DND-41 (cell line): ENCODE measurements around the gene LSS.
"Not testable (repeated sequence)": the region's sequence is repeated elsewhere in the genome, so short reads cannot be mapped to it uniquely, and the experiment has no call there.

Source experiments
- ATAC-seq: fragments of 200-7000 bp; cut with Tn5 transposase; 3 replicates; pipeline ENCODE4 v1.9.1; 2021; ENCODE audit warnings: low read depth; ENCODE audit not compliant: insufficient read depth
- DNase-seq: peaks from one replicate; pipeline ENCODE4 v3.0.0-alpha.2; 2020
- H2AFZ ChIP-seq: 2 replicates; pipeline ENCODE4 v1.6.0; 2012; ENCODE audit warnings: low read depth, low read length
- H3K27ac ChIP-seq: 2 replicates; pipeline ENCODE4 v1.5.1; 2012; ENCODE audit warnings: low read length, inconsistent platforms
- H3K27me3 ChIP-seq: fragments of 200-600 bp; sonication (generic); 2 replicates; pipeline ENCODE4 v1.6.0; 2012; ENCODE audit warnings: low read length, mild to moderate bottlenecking, inconsistent platforms; ENCODE audit not compliant: insufficient read depth, poor library complexity
- H3K36me3 ChIP-seq: 2 replicates; pipeline ENCODE4 v1.5.1; 2012; ENCODE audit warnings: low read length, inconsistent platforms; ENCODE audit not compliant: insufficient read depth
- H3K4me1 ChIP-seq: 2 replicates; pipeline ENCODE4 v1.5.1; 2012; ENCODE audit warnings: mild to moderate bottlenecking, low read length; ENCODE audit not compliant: insufficient read depth
- H3K4me2 ChIP-seq: 2 replicates; pipeline ENCODE4 v1.6.0; 2012; ENCODE audit warnings: mild to moderate bottlenecking, moderate library complexity, low read length, inconsistent platforms; ENCODE audit not compliant: insufficient read depth
- H3K4me3 ChIP-seq, 2 experiments: fragments of 200-600 bp in 1 of 2; shearing (Covaris generic) in 1 of 2; 2 replicates each; pipeline ENCODE4 v1.5.1; 2012 to 2016; ENCODE audit warnings: inconsistent platforms in 2 of 2, low read length in 2 of 2, mild to moderate bottlenecking in 2 of 2, low read depth in 1 of 2, moderate library complexity in 1 of 2
- H3K79me2 ChIP-seq: 2 replicates; pipeline ENCODE4 v1.6.0; 2012; ENCODE audit warnings: low read length, inconsistent platforms; ENCODE audit not compliant: insufficient read depth
- H3K9ac ChIP-seq: 2 replicates; pipeline ENCODE4 v1.6.0; 2012; ENCODE audit warnings: low read depth, mild to moderate bottlenecking, inconsistent platforms, low read length, moderate library complexity
- H3K9me3 ChIP-seq: 2 replicates; pipeline ENCODE4 v1.5.1; 2012; ENCODE audit warnings: low read length, moderate library complexity, mild to moderate bottlenecking, inconsistent platforms; ENCODE audit not compliant: insufficient read depth, severe bottlenecking
- H4K20me1 ChIP-seq: 2 replicates; pipeline ENCODE4 v1.6.0; 2012; ENCODE audit warnings: low read length; ENCODE audit not compliant: insufficient read depth
- EZH2 ChIP-seq: IDR thresholded peaks from 3 replicates; pipeline ENCODE4 v1.6.1; 2012; ENCODE audit warnings: borderline replicate concordance, low read depth, mild to moderate bottlenecking, moderate library complexity, low read length, inconsistent platforms; ENCODE audit not compliant: severe bottlenecking
- TF ChIP-seq, protein P1 (sequence below): IDR thresholded peaks from 2 replicates; pipeline ENCODE4 v1.5.1; 2012; ENCODE audit warnings: borderline replicate concordance, low read length, moderate library complexity, mild to moderate bottlenecking; ENCODE audit not compliant: poor library complexity, severe bottlenecking; ENCODE audit errors: extremely low read depth

LSS gene

DNA sequence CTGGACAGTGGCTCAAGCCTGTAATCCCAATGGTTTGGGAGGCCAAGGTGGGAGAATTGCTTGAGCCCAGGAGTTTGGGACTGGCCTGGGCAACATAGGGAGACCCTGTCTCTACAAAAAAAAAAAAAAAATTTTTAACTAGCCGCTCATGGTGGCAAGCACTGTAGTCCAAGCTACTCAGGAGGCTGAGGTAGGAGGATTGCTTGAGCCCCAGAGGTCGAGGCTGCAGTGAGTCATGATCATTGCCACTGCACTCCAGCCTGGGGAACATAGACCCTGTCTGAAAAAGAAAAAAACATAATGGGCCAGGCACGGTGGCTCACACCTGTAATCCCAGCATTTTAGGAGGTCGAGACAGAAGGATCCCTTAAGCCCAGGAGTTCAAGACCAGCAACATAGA is 49.6 kb downstream of the LSS start:
- Histone ChIP-seq H2AFZ (no peak overlapping the region), H3K36me3 (no peaks in the 10 kb centered on the region), H3K9ac (no peak overlapping the region), H3K4me3 (no peak overlapping the region), H4K20me1 (no peaks in the 10 kb centered on the region), H3K27ac (no peak overlapping the region), H3K27me3 (no peaks in the 10 kb centered on the region), H3K4me1 (no peaks in the 10 kb centered on the region), H3K79me2 (no peaks in the 10 kb centered on the region), H3K4me2 (no peak overlapping the region), H3K9me3 (no peaks in the 10 kb centered on the region)
- DNase-seq (no peak), ATAC-seq (no peak)
- TF ChIP-seq, protein P1, sequence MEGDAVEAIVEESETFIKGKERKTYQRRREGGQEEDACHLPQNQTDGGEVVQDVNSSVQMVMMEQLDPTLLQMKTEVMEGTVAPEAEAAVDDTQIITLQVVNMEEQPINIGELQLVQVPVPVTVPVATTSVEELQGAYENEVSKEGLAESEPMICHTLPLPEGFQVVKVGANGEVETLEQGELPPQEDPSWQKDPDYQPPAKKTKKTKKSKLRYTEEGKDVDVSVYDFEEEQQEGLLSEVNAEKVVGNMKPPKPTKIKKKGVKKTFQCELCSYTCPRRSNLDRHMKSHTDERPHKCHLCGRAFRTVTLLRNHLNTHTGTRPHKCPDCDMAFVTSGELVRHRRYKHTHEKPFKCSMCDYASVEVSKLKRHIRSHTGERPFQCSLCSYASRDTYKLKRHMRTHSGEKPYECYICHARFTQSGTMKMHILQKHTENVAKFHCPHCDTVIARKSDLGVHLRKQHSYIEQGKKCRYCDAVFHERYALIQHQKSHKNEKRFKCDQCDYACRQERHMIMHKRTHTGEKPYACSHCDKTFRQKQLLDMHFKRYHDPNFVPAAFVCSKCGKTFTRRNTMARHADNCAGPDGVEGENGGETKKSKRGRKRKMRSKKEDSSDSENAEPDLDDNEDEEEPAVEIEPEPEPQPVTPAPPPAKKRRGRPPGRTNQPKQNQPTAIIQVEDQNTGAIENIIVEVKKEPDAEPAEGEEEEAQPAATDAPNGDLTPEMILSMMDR: no peak
- no peak for TF ChIP-seq EZH2

DNA sequence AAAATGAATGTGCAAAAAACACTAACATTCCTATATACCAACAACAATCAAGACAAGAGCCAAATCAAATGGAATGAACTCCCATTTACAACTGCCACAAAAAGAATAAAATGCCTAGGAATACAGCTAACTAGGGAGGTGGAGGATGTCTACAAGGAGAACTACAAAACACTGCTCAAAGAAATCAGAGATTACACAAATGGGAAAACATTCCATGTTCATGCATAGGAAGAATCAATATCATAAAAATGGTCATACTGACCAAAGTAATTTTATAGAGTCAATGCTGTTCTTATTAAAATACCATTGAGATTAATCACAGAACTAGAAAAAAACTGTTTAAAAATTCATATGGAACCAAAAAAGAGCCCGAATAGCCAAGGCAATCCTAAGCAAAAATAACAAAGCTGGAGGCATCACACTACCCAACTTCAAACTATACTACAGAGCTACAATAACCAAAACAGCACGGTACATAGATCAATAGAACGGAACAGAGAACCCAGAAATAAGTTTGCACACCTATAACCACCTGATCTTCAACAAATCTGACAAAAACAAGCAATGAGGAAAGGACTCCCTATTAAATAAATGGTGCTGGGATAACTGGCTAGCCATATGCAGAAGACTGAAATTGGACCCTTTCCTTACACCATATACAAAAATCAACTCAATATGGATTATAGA is 52.0 kb downstream of the LSS start:
- not testable (repeated sequence) for H3K4me3 ChIP-seq, H3K9me3 ChIP-seq, H3K27ac ChIP-seq, DNase-seq, H2AFZ ChIP-seq, H4K20me1 ChIP-seq, H3K36me3 ChIP-seq, H3K9ac ChIP-seq, H3K79me2 ChIP-seq, H3K4me1 ChIP-seq, H3K27me3 ChIP-seq, H3K4me2 ChIP-seq, ATAC-seq

- DNase-seq (no peak), ATAC-seq (no peak)
- H2AFZ ChIP-seq: no peak overlapping the region
- no peaks in the 10 kb centered on the region for H3K4me1 ChIP-seq
- no peaks in the 10 kb centered on the region for H3K79me2 ChIP-seq
- no peak overlapping the region for H3K4me2 ChIP-seq
- no peaks in the 10 kb centered on the region for H3K36me3 ChIP-seq
- H3K27me3 ChIP-seq: no peaks in the 10 kb centered on the region
- H3K27ac ChIP-seq: no peak overlapping the region
- no peak overlapping the region for H3K9ac ChIP-seq
- H3K4me3 ChIP-seq: no peak overlapping the region
- H3K9me3 ChIP-seq: no peaks in the 10 kb centered on the region
- TF ChIP-seq, protein P1: no peak
- no peak for TF ChIP-seq EZH2
- H4K20me1 ChIP-seq: no peaks in the 10 kb centered on the region
Observed at GRCh38 chr21:46173573-46173972, 55.0 kb downstream of the LSS start.

- DNase-seq (no peak), ATAC-seq (no peak)
- TF ChIP-seq, protein P1: no peak
- TF ChIP-seq EZH2: no peak
- H3K27me3 ChIP-seq: no peaks in the 10 kb centered on the region
- H2AFZ ChIP-seq: no peak overlapping the region
- no peaks in the 10 kb centered on the region for H3K4me1 ChIP-seq
- H3K9me3 ChIP-seq: no peaks in the 10 kb centered on the region
- no peak overlapping the region for H3K4me3 ChIP-seq
- H3K79me2 ChIP-seq: no peaks in the 10 kb centered on the region
- no peak overlapping the region for H3K9ac ChIP-seq
- H3K36me3 ChIP-seq: no peaks in the 10 kb centered on the region
- H4K20me1 ChIP-seq: no peaks in the 10 kb centered on the region
- H3K27ac ChIP-seq: no peak overlapping the region
- no peak overlapping the region for H3K4me2 ChIP-seq
Observed at GRCh38 chr21:46172863-46173528, 55.6 kb downstream of the LSS start.
